GM12864 (cell line): ENCODE results near the gene ADGRB2.

Experiments
- DNase-seq: peaks from one replicate; pipeline ENCODE4 v3.0.0-alpha.2; 2011; ENCODE audit warnings: low read depth
- H3K4me3 ChIP-seq: 2 replicates; pipeline ENCODE4 v1.5.1; 2011; ENCODE audit warnings: mild to moderate bottlenecking, low read depth, low read length, control low read depth
- CTCF ChIP-seq: IDR thresholded peaks from 2 replicates; pipeline ENCODE4 v1.5.1; 2011; ENCODE audit warnings: low read depth, mild to moderate bottlenecking, moderate library complexity, low read length, control low read depth, inconsistent platforms; ENCODE audit errors: missing control alignments

The ADGRB2 gene

GRCh38 chr1:31689379-31689778 is 74.8 kb downstream of the ADGRB2 start:
- TF ChIP-seq CTCF = no peak
- no peak overlapping the region for H3K4me3 ChIP-seq
- DNase-seq = no peak

GRCh38 chr1:31688233-31688918 is 75.8 kb downstream of the ADGRB2 start:
- no peak for DNase-seq
- H3K4me3 ChIP-seq = no peak overlapping the region
- TF ChIP-seq CTCF = no peak

GRCh38 chr1:31687601-31688000 is 76.5 kb downstream of the ADGRB2 start:
- H3K4me3 ChIP-seq = no peak overlapping the region
- TF ChIP-seq CTCF = no peak

GRCh38 chr1:31685795-31686194 is 78.3 kb downstream of the ADGRB2 start:
- TF ChIP-seq CTCF = no peak
- H3K4me3 ChIP-seq = no peak overlapping the region
- DNase-seq = no peak

More at GRCh38 chr1:31687601-31688000, 76.5 kb downstream of the ADGRB2 start:
- DNase-seq = no peak

- peak; percentile 59 for TF ChIP-seq CTCF
- no peak overlapping the region for H3K4me3 ChIP-seq
- no peak for DNase-seq
These were observed 80.1 kb downstream of the ADGRB2 start for GRCh38 chr1:31683997-31684396.

- DNase-seq = no peak
- no peak for TF ChIP-seq CTCF
- H3K4me3 ChIP-seq = no peak overlapping the region
These were observed 82.7 kb downstream of the ADGRB2 start for GRCh38 chr1:31681415-31681814.

- DNase-seq = no peak
- H3K4me3 ChIP-seq = no peak overlapping the region
- no peak for TF ChIP-seq CTCF
These were observed 84.4 kb downstream of the ADGRB2 start for GRCh38 chr1:31679676-31680230.
